ENCODE results near the gene SFXN5. TPM values are rescaled to one million over a fixed set of nuclear protein-coding genes. Genes with fewer than 3 reads are reported as not detected.
A peak's percentile ranks its signal among the peaks of the same experiment; 100 is the strongest.

The SFXN5 gene
- total RNA-seq, 1 experiment from 2014 or later = 27.8 TPM

- TF ChIP-seq, protein P1, sequence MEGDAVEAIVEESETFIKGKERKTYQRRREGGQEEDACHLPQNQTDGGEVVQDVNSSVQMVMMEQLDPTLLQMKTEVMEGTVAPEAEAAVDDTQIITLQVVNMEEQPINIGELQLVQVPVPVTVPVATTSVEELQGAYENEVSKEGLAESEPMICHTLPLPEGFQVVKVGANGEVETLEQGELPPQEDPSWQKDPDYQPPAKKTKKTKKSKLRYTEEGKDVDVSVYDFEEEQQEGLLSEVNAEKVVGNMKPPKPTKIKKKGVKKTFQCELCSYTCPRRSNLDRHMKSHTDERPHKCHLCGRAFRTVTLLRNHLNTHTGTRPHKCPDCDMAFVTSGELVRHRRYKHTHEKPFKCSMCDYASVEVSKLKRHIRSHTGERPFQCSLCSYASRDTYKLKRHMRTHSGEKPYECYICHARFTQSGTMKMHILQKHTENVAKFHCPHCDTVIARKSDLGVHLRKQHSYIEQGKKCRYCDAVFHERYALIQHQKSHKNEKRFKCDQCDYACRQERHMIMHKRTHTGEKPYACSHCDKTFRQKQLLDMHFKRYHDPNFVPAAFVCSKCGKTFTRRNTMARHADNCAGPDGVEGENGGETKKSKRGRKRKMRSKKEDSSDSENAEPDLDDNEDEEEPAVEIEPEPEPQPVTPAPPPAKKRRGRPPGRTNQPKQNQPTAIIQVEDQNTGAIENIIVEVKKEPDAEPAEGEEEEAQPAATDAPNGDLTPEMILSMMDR (IDR thresholded peaks at IDR 0.05) = no peak
- no peak for TF ChIP-seq REST (IDR thresholded peaks at IDR 0.05; ENCODE audit: insufficient read depth in 1 of 2, low read depth in 2 of 2, low read length in 1 of 2)
- no peak for TF ChIP-seq TCF7L2 (IDR thresholded peaks at IDR 0.05; ENCODE audit: low read depth, low read length)
- no peak for TF ChIP-seq SIN3A (IDR thresholded peaks at IDR 0.05; ENCODE audit: borderline replicate concordance, insufficient read depth, low read depth, low read length)
- no peak for TF ChIP-seq POLR2AphosphoS5 (IDR thresholded peaks at IDR 0.05; ENCODE audit: low read depth, low read length)
- H3K27me3 ChIP-seq (ENCODE audit: control insufficient read depth, insufficient read depth, low read length) = no peaks in the 10 kb centered on the region
- peak overlapping the region; percentile 89 for H3K27ac ChIP-seq (ENCODE audit: low read length)
- no peaks in the 10 kb centered on the region for H3K9me3 ChIP-seq (ENCODE audit: control insufficient read depth, insufficient read depth, low read depth, low read length)
- in situ Hi-C loops (cut with HindIII; ENCODE audit: low pct_unique_long_range_greater_than_20kb, low sequenced_read_pairs) (no loop called here), intact Hi-C loops (cut with micrococcal nuclease; ENCODE audit: unreplicated experiment) (no loop called here)
- ChIA-PET POLR2A (no interaction called here), CTCF (no interaction called here)
- H3K36me3 ChIP-seq (ENCODE audit: control insufficient read depth, insufficient read depth, low read length) = no peaks in the 10 kb centered on the region; the same call in 1 of the 2 replicates
- no peak overlapping the region; a peak in 1 of 4 replicates for H3K4me3 ChIP-seq (ENCODE audit: low read depth in 2 of 2, low read length in 2 of 2)
- no TSS peak for BruUV-seq (replicated peaks)
- DNase-seq (ENCODE audit: low read depth, low spot score) (no peak), ATAC-seq (no peak)
- peaks cover 30% of the 10 kb centered on the region for H3K4me1 ChIP-seq (ENCODE audit: control insufficient read depth, insufficient read depth, low read length)
These were observed 904 bp upstream of the SFXN5 start for GRCh38 chr2:73072416-73072815.

- in situ Hi-C loops (cut with HindIII; ENCODE audit: low pct_unique_long_range_greater_than_20kb, low sequenced_read_pairs) (no loop called here), intact Hi-C loops (cut with micrococcal nuclease; ENCODE audit: unreplicated experiment) (no loop called here)
- Histone ChIP-seq H3K9me3 (ENCODE audit: control insufficient read depth, insufficient read depth, low read depth, low read length) (no peaks in the 10 kb centered on the region), H3K36me3 (ENCODE audit: control insufficient read depth, insufficient read depth, low read length) (no peaks in the 10 kb centered on the region; the same call in 1 of the 2 replicates), H3K27ac (ENCODE audit: low read length) (peak overlapping the region; percentile 89), H3K4me1 (ENCODE audit: control insufficient read depth, insufficient read depth, low read length) (peaks cover 31% of the 10 kb centered on the region), H3K4me3 (ENCODE audit: low read depth in 2 of 2, low read length in 2 of 2) (peak overlapping the region; percentile 76 to 90), H3K27me3 (ENCODE audit: control insufficient read depth, insufficient read depth, low read length) (no peaks in the 10 kb centered on the region)
- ATAC-seq (0 out of 2 replicates have a peak, but pooled peaks have one; percentile 1), DNase-seq (ENCODE audit: low read depth, low spot score) (no peak)
- TF ChIP-seq SIN3A (IDR thresholded peaks at IDR 0.05; ENCODE audit: borderline replicate concordance, insufficient read depth, low read depth, low read length) (no peak), REST (IDR thresholded peaks at IDR 0.05; ENCODE audit: insufficient read depth in 1 of 2, low read depth in 2 of 2, low read length in 1 of 2) (no peak), TCF7L2 (IDR thresholded peaks at IDR 0.05; ENCODE audit: low read depth, low read length) (no peak), POLR2AphosphoS5 (IDR thresholded peaks at IDR 0.05; ENCODE audit: low read depth, low read length) (no peak)
- TF ChIP-seq, protein P1 (IDR thresholded peaks at IDR 0.05) = no peak
- ChIA-PET POLR2A (no interaction called here), CTCF (no interaction called here)
- BruUV-seq (replicated peaks) = no TSS peak
These were observed 550 bp upstream of the SFXN5 start for GRCh38 chr2:73072129-73072395.

Measured in Panc1 (cell line).